Stimulated activated CD8-positive, alpha-beta memory T cell treated with anti-CD3 and anti-CD28 coated beads, Interleukin-15, amount 100 ng/mL, for 48 hours (primary cell): ENCODE data around the gene KCNMA1.
"Not testable (repeated sequence)": the region's sequence is repeated elsewhere in the genome, so short reads cannot be mapped to it uniquely, and the experiment has no call there.

Source experiments
- DNase-seq, 2 donors: peaks; one replicate each; pipeline ENCODE4 v3.0.0-alpha.2; 2020; ENCODE audit warnings: low read depth in 2 of 2

KCNMA1 gene

DNA sequence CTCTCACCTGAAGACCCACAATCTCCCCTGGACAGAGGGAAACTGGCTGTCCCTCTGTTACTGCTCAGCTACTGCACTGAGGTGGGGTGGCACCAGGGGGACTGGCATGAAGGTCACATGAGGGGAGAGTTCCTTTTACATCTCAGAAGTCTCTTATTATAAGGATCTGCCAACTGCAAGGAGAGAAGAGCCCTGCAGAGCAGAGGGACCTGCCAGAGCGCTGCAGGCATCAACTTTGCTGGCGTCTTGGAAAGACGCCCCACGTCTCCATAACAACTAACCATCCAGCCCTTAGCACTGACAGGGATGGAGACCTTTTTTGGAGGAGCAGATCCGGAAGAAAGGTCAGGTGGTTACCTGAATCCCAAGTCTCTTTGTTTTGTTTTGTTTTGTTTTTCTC, 218.6 kb downstream of the KCNMA1 start:
- no peak for DNase-seq

DNA sequence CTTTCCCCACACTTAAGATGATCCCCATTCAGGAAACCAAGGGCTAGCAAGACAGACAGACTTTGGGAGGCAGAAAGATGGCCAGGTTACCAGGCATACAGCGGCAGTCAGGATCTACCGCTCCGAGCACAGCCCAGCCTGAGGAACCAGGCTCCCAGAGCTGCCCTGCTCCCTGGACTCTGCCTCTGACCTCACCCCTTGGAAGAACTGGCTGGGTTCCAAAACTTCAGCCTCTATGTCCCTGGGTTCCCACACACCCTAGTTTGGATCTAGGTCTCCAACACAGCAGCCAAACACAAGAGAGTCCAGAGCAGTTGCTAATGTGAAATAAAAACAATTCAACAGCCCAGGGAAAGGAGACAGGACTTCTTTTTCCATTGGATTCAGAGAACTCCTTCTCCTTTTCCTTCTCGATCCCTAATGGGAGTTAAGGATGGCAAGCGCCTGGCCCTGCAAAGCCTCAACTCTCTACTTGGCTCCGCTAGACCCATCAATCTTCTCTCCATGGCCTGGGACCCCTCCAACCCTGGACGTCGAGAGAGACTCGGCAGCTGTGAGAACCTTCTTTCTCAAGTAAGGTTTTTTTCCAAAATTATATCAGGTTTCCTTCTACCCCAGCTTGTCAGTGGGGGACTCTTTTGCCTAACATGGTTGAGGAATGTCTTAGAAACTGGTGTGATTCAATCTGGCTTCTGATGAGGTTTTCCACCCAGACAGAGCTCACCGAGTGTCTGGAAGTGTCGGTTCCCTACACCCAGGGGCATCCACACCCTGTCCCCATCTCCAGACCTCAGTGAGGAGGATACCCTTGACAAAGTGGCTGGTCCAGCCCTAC, 219.6 kb downstream of the KCNMA1 start:
- no peak for DNase-seq

DNA sequence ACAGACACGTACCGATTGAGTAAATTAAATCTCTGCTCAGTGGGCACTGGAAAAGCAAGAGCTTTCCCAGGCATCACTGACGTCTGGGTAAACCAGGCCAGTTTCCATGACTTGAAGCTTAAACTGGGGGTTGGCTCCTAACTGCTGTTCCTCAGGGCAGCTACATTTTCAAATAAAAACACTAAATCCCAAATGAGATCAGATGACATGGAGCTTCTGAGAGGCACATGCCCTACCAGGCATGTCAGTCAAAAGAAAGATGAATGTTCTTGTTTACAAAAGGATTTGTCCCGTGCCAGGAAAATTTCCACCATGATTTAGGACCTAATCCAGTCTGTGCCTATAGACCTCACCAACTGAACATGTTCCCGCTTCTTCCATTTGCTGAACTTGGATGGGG, 220.2 kb downstream of the KCNMA1 start:
- DNase-seq = no peak

DNA sequence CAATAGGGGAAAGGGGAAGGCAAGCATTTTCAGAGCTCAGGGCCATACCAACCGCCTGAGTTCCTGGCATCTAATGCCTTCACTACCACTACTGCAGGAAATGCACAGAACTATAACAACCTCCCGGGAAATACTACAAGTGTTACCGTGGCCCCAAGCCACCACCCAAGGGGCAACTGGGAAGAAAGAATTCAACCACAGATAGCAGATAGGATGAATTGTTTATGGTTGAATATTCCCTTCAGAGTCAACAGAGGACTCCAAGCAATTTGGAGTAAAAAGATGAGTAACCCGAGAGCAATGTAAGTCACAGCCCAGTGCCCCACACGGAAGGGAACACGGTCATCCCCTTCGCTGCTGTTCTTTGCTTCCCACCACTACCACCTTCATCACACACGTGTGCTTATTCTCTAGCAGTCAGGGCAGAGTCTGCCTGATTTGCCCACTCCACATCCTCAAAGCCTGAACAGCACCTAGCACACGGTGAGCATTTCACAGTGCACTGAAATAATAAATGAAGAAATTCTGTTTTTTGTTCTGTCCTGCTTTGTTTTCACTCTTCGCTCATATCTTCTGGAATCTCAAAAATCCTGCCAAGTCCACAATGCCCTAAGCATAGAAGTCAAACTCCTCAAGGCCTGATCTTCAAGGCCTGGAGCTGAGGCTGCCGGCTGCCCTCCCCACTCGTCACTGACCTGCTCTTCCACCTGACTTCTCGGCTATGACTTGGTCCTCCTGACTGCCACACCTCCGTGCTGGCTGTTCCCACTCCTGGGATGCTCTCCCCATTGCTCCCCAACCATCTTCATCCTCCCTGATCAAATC, 221.1 kb downstream of the KCNMA1 start:
- DNase-seq = no peak

DNA sequence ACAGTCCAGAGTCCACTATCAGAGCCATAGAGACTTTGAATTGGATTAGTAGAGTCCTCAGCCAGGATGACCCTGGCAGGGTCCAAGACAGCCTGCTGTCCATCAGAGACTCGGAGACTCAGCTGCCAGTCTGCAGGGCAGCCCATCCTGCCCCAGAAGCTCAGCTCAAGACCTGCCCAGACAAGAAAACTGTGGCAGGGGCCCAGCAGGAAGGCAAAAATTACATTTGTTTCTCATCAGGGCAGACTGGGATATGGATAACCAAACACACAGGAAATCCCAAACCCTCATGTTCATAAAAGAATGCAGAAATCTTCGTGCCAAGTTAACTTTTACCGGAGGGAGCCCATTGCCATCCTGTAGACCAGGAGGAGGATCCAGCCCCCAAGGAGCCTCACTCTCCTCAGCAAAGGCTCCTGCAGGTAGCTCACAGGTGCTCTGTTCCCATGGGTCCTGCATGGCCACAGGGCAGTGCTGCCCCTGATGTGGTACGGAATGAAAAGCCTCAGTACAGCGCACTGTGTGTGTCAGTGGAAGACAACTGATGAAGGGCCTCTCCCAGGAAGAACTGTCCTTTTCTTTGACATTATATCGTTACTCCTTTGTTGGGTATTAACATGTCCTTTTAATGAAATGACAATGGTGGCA, 222.2 kb downstream of the KCNMA1 start:
- no peak for DNase-seq

DNA sequence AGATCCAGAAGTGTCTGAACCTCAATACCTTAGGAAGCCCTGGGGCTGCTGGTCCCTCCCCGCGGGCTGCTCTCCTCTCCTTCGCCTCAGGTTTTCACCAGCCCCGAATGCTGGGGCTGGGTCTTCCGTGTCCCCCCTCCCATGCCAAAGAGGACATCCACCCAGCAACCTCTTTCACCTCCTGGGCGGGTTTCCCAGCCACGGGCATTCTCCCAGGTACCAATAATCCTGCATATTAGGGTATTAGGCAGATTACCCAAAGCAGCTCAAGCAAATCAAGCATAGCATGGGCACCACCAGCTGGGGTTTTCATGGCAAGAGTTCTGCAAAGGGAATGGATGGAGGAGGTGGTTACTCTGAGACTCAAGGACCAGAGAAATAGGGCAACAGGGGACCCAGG, 224.4 kb downstream of the KCNMA1 start:
- no peak for DNase-seq

DNA sequence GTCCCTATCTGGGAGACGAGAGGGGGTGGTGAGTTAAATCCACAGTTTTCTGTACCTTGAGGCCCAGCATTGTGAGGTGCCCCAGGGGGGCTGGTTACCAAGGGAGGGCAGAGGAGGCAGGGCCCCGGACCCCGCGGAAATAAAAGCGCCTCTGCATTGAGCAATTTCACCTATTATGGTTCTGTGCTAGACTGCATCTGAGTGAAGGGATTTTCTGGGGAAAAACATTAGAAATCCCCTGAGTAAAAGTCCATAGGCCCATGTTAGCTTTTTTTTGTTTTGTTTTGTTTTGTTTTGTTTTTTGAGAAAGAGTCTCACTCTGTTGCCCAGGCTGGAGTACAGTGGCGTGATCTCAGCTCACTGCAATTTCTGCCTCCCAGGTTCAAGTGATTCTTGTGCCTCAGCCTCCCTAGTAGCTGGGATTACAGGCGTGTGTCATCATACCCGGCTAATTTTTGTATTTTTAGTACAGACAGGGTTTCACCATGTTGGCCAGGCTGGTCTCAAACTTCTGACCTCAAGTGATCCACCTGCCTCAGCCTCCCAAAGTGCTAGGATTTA, 225.0 kb downstream of the KCNMA1 start:
- not testable (repeated sequence) for DNase-seq

DNA sequence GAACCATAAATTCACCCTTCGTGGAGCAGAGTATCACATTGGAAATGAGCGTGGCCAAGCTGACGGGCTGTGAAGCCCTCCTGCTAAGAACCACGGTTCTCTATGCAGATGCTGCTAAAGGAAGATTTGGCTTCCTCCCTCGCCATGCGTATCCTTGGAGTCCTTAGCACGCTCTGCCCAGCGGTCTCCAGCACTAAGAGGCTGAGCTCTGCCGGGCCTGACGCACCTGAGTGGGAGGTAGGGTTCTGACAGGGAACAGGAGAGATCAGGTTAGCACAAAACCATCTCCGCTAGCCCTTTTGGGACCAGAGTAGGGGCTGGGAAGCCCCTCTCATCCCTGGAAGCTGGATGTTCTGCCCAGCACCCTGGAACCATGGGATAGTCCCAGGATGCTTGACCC, 225.8 kb downstream of the KCNMA1 start:
- DNase-seq = no peak

DNA sequence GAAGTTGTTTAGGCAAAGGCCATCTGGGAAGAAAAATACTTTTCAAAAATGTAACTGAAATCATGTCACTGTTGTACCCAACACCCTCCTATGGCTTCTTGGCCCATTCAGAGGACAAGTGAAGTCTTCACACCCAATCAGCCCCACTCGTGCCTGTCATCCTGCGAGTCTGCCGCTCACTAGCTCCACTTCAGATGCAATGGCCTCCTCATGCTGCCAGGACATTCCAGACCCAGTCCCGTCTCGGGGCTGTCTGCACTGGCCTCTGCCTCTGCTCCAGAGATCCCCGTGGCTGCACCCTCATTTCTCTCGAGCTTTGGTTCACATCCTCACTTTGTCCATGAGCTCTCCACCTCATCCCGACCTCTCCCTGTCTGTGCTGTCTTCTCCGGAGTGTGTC, 227.1 kb downstream of the KCNMA1 start:
- no peak for DNase-seq

DNA sequence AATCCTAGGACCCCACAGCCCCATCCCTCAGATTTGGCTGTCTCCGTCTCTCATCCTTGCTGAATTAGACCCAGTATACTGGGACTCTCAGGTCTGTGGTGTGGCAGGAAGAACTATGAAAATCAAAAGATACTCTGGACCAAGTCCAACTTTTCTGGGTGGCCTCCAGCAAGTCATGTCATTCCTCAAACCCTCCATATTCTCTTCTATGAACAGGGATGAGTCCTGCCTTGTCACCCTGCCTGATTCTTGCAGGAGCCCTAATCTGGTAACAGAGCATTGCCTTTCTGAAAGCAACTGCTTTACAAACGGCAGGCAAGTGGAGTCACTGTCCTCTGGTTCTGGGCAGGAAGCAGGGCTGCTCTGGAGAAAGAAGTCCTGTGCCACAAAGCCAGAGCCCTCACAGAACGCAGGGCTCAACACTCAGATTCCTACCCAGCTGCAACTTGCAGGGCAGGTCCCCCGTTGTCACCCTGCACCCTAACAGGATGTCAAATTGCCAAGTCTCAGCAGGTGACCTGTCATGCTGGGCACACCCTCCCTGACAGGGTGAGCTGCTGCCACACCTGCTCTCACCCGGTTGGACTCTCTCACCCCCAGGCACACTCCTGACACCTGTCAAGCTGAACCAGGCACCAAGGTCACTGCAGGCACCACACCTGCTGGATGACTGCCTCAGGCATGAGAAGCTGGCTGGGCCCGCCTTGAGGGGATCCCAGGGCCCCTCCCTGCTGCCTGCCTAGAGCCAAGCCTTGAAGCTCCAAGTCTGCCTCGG, 227.7 kb downstream of the KCNMA1 start:
- no peak for DNase-seq

DNA sequence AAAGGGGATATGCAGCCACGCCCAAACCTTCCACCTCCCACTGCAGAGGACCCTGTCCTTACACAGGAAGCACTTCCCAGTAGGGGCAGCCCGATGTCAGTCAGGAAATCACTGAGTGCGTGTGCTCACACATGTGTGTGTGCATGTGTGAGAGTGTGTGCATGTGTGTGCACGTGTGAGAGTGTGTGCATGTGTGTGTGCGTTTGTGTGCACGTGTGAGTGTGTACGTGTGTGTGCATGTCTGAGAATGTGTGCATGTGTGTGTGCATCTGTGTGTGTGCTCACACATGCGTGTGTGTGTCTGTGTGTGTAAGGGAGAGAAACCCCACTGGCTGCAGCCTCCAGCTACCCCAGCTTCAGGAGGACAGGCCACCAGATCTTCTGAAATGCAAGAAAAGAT, 229.3 kb downstream of the KCNMA1 start:
- DNase-seq = no peak

DNA sequence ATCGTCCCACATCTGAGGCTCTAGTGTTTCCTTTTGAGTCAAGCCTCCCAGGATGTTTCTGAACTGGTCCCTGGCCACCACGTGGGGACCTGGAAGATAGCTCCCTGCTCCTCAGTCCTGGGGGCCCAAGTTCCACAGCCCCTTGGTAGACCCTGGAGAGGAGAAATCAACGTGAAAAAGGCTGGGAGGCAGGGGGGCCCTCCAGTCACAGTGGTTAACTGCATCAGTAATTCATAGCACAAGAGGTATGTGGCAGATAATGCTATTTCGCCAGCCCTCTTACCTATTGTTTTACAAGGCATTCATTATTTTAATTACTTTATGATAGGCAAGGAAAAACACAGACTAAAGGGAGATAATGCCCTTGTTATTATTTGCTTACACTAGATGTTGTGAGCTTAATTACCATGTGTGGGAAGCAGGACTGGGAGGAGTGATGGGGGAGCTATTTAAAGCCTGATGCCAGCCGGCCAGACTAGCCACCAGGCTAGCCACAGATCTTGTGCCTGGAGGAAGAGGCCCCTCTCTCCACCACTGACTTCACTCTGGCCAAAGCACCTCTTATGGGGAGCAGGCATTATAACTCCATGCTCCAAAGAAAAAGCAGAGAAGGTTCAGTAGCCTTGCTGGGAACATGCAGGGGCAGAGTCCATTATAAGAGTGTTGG, 230.7 kb downstream of the KCNMA1 start:
- no peak for DNase-seq

DNA sequence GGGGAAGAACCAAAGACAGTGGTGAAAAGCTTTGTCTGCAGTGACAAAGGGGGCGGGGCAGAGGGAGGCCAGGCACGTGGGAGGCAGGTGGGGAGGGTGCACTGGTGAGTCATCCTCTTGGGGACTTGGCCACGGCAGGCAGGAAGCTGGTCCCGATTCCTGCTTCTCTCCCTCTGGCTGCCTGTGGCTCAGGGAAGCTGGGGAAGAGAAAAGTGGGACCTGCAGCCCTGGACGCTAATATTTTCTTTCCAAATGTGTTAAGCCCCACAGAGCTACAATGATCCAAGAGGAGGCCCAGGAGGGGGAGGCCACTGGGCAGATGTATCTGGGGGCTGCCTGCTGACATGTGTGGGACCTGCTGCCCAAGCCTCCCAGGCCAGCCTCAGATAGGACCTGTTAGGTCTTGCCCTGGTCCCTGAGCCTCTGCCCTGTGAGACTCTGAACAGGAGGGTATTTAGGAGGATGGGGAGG, 231.8 kb downstream of the KCNMA1 start:
- DNase-seq = peak; percentile 14 to 32

DNA sequence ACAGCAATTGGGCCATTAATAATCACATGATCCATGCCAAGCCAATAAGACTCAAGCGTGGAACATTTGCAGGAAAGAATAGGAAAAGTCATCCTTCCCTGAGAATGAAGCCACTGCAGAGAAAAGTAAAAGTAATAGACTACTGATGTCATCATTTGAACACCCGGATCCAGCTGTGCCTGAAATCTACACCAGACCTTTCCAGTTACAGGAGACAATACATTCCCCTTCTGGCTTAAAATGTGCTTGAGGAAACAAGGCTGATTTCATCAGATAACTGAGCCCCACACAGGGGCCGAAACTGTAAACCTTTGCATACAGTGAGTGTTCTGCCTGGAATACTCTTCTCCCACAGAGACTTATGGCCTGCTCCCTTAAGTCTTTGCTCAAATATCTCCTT, 232.8 kb downstream of the KCNMA1 start:
- no peak for DNase-seq

DNA sequence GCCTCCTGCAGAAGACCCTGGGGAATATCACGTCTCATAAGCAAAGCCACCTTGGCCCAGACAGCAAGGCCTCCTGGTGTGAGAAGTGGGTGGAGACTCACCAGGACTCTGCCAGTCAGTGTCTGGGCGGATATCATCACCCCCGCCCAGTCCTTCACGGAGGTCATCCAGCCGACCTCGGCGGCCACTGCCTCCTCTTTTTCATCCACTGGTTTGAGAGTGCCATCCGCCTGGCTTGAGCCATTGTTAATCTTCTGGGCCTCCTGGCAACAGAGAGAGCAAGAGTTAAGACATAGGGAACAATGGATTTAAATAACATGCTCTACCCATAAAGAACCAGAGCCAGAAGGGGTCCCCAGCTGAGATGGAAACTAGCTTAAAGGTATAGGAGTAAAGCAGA, 233.8 kb downstream of the KCNMA1 start:
- no peak for DNase-seq

DNA sequence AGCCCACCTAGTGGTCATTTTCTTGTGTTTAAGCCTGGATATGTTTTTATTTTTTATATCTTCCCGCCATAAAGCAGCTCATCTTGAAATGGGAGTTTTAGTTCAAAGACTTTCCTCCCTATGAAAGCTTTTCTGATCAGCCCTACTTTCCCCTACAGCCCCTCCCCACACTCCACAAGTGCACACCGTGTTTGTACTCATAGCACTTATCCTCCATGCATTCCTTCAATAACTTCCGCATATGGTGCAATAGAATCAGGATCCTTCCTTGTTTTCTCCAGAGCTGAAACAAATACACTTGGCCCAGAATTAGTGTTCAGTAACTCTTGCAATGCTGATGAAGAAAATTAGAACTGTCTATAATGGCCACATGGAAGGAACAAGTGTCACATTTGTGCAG, 235.9 kb downstream of the KCNMA1 start:
- no peak for DNase-seq

DNA sequence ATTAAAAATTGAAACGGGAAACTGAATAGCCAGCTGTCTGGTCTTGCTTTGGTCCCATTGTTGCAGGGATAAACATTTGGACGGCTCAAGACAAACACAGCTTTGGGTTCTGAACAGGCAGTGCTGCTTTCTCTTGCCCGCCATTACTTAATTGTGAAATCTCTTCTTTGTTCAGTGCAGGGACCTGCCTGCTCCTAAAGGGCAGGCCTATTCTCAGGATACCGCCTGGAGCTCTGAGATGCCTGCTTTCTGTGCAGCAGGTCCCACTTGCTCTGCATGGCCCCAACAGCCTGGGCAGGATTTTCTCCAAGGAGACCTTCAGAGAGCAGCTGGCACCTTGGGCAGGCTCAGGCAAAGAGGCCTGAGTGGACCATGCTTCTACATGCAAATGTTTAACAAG, 237.6 kb downstream of the KCNMA1 start:
- no peak for DNase-seq

DNA sequence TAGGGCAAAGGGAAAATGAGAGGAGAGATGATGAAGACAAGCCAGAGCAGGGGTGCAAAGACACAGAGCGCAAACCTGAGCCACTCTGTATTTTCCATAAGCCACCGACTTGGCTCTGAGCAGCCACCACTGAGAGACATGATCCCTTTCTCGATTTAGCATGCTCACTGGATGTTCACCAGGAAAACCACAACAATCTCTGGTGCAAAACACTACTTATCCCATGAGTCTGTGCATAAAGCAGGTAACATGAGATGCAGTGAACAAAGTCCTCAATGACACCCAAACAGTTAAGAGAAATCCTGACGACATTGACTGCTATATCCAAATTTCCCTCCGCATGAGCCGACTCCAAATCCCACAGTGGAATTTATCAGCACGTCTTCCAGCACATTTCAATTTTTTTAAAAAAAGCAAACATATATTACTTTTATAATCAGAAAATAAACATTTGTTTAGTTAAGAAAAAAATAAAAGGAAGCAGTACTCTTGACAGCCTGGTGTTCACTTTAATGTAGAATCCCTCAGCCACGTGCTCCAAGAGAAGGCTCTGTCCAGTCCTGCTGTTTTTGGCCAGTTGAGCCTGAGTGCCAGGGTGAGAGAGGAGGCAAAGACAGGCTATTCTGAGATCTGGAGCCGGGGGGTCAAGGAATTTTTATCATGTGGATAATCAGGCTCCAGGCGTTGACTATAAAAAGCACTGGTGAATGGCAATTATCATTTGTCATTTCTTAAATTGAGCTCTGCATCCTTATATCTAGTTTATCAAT, 238.4 kb downstream of the KCNMA1 start:
- no peak for DNase-seq

DNA sequence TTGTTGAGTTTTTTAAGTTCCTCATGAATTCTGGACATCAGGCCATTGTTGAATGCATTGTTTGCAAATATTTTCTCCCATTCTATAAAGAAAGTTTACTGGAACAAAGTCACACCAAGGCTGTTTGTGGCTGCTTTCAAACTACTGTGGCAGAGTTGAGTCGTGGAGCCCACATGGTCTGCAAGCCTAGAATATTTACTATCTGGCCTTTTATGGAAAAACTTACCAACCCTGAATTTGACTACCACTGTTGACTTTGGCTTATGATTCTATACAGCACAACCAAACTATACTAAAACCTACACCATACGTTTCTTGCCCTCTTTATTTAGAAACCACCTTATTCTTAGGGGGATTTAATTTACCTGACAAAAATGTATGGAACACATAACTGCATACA, 239.1 kb downstream of the KCNMA1 start:
- DNase-seq = no peak

DNA sequence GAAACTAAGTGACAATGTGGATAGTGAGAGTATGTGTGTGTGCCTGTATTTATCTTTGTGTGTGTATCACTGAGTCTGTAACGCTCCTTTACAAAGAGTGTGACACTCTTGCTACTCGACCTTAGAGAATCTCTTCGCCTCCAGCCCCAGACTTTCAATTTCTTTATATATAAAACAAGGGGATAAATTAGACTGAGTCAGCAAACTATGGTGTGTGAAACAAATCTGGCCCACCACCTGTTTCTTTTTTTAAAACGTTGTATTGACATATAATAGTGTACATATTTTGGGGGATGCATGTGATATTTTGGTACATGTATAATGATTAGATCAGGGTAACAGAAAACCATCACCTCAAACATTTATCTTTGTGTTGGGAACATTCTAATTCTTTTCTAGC, 240.5 kb downstream of the KCNMA1 start:
- DNase-seq = no peak
